GM23248 (cell line): ENCODE measurements around the gene MAMDC4.
"Not testable (repeated sequence)": the region's sequence is repeated elsewhere in the genome, so short reads cannot be mapped to it uniquely, and the experiment has no call there.

Experiments
- EZH2 ChIP-seq: fragments of 200-600 bp; sonication (generic); IDR thresholded peaks from 2 replicates; pipeline ENCODE4 v1.6.1; 2018; ENCODE audit warnings: antibody characterized with exemption, mild to moderate bottlenecking; ENCODE audit not compliant: insufficient read depth, poor library complexity, severe bottlenecking
- EZH2phosphoT487 ChIP-seq: fragments of 200-600 bp; sonication (generic); IDR thresholded peaks from 2 replicates; pipeline ENCODE4 v1.6.1; 2018; ENCODE audit warnings: antibody characterized with exemption, moderate library complexity, mild to moderate bottlenecking, low read depth; ENCODE audit not compliant: insufficient read depth

DNA sequence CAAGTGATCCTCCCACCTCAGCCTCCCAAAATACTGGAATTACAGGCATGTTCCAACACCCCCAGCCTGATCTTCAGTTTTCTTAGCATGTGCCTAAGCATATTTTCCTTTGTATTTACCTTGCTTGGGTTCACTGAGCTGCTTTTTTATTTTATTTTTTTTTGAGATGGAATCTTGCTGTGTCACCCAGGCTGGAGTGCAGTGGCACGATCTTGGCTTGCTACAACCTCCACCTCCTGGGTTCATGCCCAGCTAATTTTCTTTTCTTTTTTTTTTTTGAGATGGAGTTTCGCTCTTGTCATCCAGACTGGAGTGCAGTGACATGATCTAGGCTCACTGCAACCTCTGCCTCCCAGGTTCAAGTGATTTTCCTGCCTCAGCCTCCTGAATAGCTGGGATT lies 17.5 kb downstream of the MAMDC4 start:
- not testable (repeated sequence) for TF ChIP-seq EZH2, EZH2phosphoT487
